GM12891 (cell line): Measurements from ENCODE around the gene RALGPS1.

ENCODE experiments used
- POLR2A ChIP-seq: IDR thresholded peaks from 2 replicates; pipeline ENCODE4 v1.6.1; 2011; ENCODE audit warnings: low read depth, low read length, control low read depth
- POLR2AphosphoS5 ChIP-seq: IDR thresholded peaks from 2 replicates; pipeline ENCODE4 v1.6.1; 2011; ENCODE audit warnings: low read depth, low read length, control low read depth
- POU2F2 ChIP-seq: IDR thresholded peaks from 2 replicates; pipeline ENCODE4 v1.6.1; 2011; ENCODE audit warnings: low read depth, mild to moderate bottlenecking, control low read depth, low read length, moderate library complexity
- TAF1 ChIP-seq: IDR thresholded peaks from 2 replicates; pipeline ENCODE4 v1.6.1; 2011; ENCODE audit warnings: low read depth, low read length, control low read depth

DNA sequence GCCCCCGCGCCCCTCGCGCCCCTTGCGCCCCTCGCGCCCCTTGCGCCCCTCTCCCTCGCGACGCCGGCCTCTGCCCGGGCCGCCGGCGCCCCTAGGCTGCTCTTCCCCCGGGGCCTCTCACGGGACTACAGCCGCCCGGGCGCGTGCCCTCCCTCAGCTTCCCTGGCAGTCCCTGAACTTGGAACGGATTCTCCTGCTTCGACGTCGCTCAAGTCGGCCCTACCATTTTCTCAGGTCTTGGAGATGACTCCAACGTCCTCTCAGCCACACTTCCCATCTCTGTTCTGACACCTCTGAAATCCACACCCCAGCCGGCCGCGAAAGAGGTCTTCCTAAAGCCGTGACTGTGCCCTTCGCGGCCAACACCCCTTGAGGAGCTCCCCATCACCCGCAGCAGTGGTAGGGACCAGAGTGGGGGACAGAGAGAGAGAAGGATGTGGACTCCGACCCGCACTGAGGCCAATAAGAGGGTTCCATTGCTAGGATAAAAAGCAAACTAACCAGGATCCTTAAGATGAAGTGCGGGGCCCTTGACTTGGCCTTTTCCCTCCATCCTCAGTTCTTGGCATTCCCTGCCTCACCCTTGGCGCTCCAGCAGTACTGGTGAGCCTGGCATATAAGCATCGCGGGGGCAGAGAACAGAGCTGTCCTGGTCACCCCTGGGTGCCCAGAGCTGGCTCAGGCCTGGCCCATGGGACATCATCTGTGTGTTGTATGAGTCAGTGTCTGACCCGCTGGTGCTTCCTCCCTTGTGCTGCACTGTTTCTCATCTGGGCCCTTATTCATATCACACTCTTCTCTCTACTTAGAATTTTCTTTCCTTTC lies 311.4 kb downstream of the RALGPS1 start:
- TF ChIP-seq POLR2A (no peak), POU2F2 (no peak), TAF1 (no peak), POLR2AphosphoS5 (no peak)
